HEK293T (cell line): ENCODE measurements around the gene CCNY.

ENCODE experiments used
- BHLHE40 ChIP-seq: fragments of 450-650 bp; IDR thresholded peaks from 2 replicates; pipeline ENCODE4 v1.6.1; 2016; ENCODE audit warnings: mild to moderate bottlenecking, moderate library complexity, borderline replicate concordance
- CTBP1 ChIP-seq: fragments of 450-650 bp; IDR thresholded peaks from 2 replicates; pipeline ENCODE4 v1.6.1; 2016; ENCODE audit warnings: borderline replicate concordance
- ELF4 ChIP-seq: fragments of 450-650 bp; IDR thresholded peaks from 2 replicates; pipeline ENCODE4 v1.6.1; 2017; ENCODE audit warnings: antibody characterized with exemption
- FOXA1 ChIP-seq: fragments of 450-650 bp; IDR thresholded peaks from 2 replicates; pipeline ENCODE4 v1.6.1; 2016; ENCODE audit warnings: mild to moderate bottlenecking
- FOXK2 ChIP-seq: fragments of 450-650 bp; IDR thresholded peaks from 2 replicates; pipeline ENCODE4 v1.6.1; 2016; ENCODE audit warnings: mild to moderate bottlenecking
- FOXM1 ChIP-seq: fragments of 450-650 bp; IDR thresholded peaks from 2 replicates; pipeline ENCODE4 v1.6.1; 2017; ENCODE audit warnings: mild to moderate bottlenecking, borderline replicate concordance
- HDGF ChIP-seq: fragments of 450-650 bp; IDR thresholded peaks from 2 replicates; pipeline ENCODE4 v1.6.1; 2017; ENCODE audit warnings: antibody characterized with exemption, borderline replicate concordance
- L3MBTL2 ChIP-seq: fragments of 450-650 bp; conservative IDR thresholded peaks from 2 replicates; pipeline ENCODE4 v1.6.1; 2016; ENCODE audit warnings: mild to moderate bottlenecking
- NFRKB ChIP-seq: fragments of 450-650 bp; IDR thresholded peaks from 2 replicates; pipeline ENCODE4 v1.6.1; 2016; ENCODE audit warnings: mild to moderate bottlenecking, moderate library complexity
- SP1 ChIP-seq: fragments of 450-650 bp; IDR thresholded peaks from 2 replicates; pipeline ENCODE4 v1.6.1; 2017
- SUZ12 ChIP-seq: fragments of 450-650 bp; IDR thresholded peaks from 2 replicates; pipeline ENCODE4 v1.6.1; 2016; ENCODE audit warnings: mild to moderate bottlenecking
- TARDBP ChIP-seq: fragments of 450-650 bp; IDR thresholded peaks from 2 replicates; pipeline ENCODE4 v1.6.1; 2016
- ZNF384 ChIP-seq: fragments of 450-650 bp; IDR thresholded peaks from 2 replicates; pipeline ENCODE4 v1.6.1; 2016
- TF ChIP-seq, protein P1 (sequence below): fragments of 450-650 bp; IDR thresholded peaks from 2 replicates; pipeline ENCODE4 v1.6.1; 2016

DNA sequence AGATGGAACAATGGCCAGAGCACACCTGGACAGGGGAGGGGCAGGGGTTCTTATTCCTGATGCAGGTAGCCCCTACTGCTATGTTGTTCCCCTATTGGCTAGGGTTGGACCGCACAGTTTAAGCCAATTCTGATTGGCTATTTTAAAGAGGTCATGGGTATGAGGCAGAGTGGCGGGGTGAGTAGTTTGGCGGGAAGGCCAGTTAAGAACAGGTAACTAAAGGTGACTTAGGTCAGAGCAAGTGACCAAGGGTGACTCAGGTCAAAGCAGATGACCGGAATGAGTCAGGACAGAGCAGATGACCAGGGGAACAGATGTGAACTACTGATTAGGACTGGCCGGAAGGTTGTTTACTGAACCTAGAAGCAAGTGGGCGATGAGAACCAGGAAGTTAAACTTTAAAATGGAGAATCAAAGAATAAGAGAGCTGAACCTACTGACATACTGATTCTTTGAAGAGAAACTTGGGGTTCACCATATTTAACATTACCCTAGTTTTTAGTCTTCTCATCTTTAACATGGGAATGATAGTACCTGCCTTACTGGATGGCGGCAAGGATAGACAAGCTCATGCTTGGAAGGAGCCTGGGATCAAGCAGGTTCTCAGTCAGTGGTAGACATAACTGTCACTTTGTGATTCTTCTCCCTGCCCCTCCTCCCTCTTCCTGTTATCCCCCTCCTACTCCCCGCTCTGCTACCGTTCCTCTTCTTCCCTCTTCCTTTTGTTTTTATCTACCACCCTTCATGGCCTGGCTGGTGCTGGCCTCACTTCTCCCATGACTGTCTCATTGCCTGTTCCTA, 55.0 kb downstream of the CCNY start:
- TF ChIP-seq L3MBTL2 (no peak), CTBP1 (no peak), SUZ12 (no peak), HDGF (no peak), FOXA1 (no peak), SP1 (no peak), FOXK2 (no peak), NFRKB (no peak), ZNF384 (no peak), BHLHE40 (no peak), TARDBP (no peak), FOXM1 (no peak), ELF4 (no peak)
- TF ChIP-seq, protein P1, sequence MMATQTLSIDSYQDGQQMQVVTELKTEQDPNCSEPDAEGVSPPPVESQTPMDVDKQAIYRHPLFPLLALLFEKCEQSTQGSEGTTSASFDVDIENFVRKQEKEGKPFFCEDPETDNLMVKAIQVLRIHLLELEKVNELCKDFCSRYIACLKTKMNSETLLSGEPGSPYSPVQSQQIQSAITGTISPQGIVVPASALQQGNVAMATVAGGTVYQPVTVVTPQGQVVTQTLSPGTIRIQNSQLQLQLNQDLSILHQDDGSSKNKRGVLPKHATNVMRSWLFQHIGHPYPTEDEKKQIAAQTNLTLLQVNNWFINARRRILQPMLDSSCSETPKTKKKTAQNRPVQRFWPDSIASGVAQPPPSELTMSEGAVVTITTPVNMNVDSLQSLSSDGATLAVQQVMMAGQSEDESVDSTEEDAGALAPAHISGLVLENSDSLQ = no peak
